ENCODE measurements around the gene PARM1. TPM values are rescaled to one million over a fixed set of nuclear protein-coding genes. Genes with fewer than 3 reads are reported as not detected.

PARM1 gene
- total RNA-seq, 1 donor from 2014 or later, result 90.7 TPM

DNA sequence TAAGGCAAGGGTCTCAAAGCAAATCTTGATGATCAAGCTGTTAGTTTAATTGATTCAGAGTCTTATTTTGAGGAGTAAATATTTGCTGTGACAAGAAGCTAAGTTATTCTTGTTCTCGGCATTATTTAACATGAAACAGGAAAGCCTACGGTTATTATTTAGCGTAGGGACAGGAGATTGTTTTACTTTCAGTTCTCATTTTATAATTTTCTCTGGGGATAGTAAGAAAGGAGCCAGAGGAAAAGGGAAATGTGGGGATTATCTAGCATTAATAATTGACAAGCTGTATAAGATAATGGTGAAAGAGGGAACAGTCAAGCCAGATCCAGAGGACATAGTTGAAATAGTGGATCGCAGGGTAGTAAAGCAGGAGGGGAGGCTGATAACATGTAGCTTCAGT lies 39.7 kb upstream of the PARM1 start:
- no peaks in the 10 kb centered on the region for H3K9me3 ChIP-seq (replicated peaks)
- no peaks in the 10 kb centered on the region for H3K36me3 ChIP-seq
- no peak for DNase-seq
- no peaks in the 10 kb centered on the region for H3K4me1 ChIP-seq
- no peaks in the 10 kb centered on the region for H3K27me3 ChIP-seq (ENCODE audit: low read depth)
- H3K27ac ChIP-seq (replicated peaks), result no peak overlapping the region
- H3K4me3 ChIP-seq, result peak overlapping the region; percentile 12
- intact Hi-C loops (cut with micrococcal nuclease), result no loop called here
- TF ChIP-seq, protein P1, sequence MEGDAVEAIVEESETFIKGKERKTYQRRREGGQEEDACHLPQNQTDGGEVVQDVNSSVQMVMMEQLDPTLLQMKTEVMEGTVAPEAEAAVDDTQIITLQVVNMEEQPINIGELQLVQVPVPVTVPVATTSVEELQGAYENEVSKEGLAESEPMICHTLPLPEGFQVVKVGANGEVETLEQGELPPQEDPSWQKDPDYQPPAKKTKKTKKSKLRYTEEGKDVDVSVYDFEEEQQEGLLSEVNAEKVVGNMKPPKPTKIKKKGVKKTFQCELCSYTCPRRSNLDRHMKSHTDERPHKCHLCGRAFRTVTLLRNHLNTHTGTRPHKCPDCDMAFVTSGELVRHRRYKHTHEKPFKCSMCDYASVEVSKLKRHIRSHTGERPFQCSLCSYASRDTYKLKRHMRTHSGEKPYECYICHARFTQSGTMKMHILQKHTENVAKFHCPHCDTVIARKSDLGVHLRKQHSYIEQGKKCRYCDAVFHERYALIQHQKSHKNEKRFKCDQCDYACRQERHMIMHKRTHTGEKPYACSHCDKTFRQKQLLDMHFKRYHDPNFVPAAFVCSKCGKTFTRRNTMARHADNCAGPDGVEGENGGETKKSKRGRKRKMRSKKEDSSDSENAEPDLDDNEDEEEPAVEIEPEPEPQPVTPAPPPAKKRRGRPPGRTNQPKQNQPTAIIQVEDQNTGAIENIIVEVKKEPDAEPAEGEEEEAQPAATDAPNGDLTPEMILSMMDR (IDR thresholded peaks at IDR 0.05; ENCODE audit: borderline replicate concordance), result no peak

DNA sequence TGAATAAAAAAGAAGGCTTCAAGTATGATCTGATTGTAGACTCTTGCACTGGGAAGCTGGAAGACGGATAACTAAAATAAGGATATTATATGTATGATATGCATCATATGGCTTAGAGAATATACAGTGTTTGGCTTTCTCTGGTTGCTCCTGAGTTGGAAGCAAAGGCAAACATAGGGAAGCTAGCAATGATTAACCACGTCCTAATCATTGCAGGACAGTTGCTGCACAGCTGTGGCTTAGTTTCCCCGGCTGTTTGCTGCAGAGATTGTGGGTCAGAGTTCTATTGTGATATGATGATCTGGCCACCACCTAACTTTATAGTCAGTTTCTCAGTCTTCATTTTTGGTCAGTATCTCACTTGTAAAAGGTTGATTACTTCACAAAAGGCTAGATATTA lies 36.3 kb upstream of the PARM1 start:
- intact Hi-C loops (cut with micrococcal nuclease), result no loop called here
- no peak for DNase-seq
- Histone ChIP-seq H3K36me3 (no peaks in the 10 kb centered on the region), H3K4me1 (no peaks in the 10 kb centered on the region), H3K4me3 (no peak overlapping the region), H3K27ac (replicated peaks) (no peak overlapping the region), H3K27me3 (ENCODE audit: low read depth) (no peaks in the 10 kb centered on the region), H3K9me3 (replicated peaks) (no peaks in the 10 kb centered on the region)
- TF ChIP-seq, protein P1 (IDR thresholded peaks at IDR 0.05; ENCODE audit: borderline replicate concordance), result no peak

DNA sequence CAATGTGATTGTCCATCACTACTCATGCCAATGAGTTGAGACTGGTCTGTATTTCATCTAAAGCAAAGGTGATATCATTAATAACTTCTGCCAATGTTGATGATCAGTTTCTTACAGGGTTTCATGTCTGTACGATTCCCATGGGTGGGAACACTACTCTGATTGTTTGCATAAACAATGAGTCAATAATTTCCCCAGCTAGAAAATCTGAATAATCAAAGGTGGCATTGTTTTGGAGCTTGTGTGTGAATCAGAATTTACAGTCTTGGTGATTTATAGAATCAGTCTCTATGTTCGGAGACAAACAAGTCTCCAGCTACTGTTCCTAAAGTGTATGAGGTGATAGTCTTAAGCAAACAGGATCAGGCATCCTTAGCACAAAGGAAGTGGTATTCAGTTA lies 35.5 kb upstream of the PARM1 start:
- no peak for DNase-seq
- intact Hi-C loops (cut with micrococcal nuclease), result no loop called here
- TF ChIP-seq, protein P1 (IDR thresholded peaks at IDR 0.05; ENCODE audit: borderline replicate concordance), result no peak
- no peaks in the 10 kb centered on the region for H3K4me1 ChIP-seq
- H3K4me3 ChIP-seq, result no peak overlapping the region
- H3K9me3 ChIP-seq (replicated peaks), result no peaks in the 10 kb centered on the region
- no peak overlapping the region for H3K27ac ChIP-seq (replicated peaks)
- no peaks in the 10 kb centered on the region for H3K27me3 ChIP-seq (ENCODE audit: low read depth)
- no peaks in the 10 kb centered on the region for H3K36me3 ChIP-seq

DNA sequence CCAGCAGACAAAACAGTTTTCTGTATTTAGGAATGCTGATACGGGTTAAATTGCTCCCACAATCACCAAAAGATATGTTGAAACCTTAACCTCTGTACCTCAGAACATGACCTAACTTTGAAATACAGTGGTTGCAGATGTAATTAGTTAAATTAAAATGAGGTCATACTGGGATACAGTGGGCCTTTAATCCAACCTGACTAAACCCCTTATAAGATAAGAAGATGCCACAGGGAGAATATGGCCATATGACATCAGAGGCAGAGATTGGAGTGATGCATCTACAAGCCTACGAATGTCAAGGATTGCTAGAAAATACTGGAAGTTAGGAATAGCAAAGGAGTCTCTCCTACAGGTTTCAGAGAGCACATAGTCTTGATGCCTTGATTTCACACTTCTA lies 32.1 kb upstream of the PARM1 start:
- H3K27ac ChIP-seq (replicated peaks), result no peak overlapping the region
- no peak overlapping the region for H3K4me3 ChIP-seq
- no peaks in the 10 kb centered on the region for H3K9me3 ChIP-seq (replicated peaks)
- H3K36me3 ChIP-seq, result no peaks in the 10 kb centered on the region
- DNase-seq, result no peak
- no peaks in the 10 kb centered on the region for H3K4me1 ChIP-seq
- TF ChIP-seq, protein P1 (IDR thresholded peaks at IDR 0.05; ENCODE audit: borderline replicate concordance), result no peak
- no peaks in the 10 kb centered on the region for H3K27me3 ChIP-seq (ENCODE audit: low read depth)
- intact Hi-C loops (cut with micrococcal nuclease), result no loop called here

DNA sequence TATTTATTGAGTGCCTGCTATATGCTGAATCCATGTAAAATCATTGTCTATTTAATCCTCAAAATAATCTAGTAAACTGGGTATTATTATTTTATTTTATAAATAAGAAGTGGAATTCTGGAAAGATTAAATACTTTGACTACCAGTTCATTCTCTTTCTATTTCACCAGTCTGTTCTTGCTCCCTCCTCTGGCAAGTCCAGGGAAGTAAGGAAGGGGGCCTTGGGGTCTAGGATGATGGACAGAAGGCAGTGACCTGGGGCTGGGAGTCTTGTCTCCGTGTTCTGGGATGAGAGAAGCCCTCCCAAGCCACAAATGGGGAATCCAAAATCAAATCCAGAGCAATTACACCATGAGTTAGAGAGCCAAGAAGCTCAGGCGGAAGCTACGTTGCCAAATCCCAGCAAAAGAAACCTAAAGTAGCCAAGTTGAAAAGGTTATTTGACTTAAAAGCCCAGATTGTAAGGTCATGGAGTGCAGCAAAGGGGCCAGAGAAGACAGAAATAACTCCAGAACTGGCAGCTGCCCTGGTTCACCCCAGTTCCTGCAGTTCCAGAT lies 28.3 kb upstream of the PARM1 start:
- no peaks in the 10 kb centered on the region for H3K4me1 ChIP-seq
- no peaks in the 10 kb centered on the region for H3K9me3 ChIP-seq (replicated peaks)
- H3K4me3 ChIP-seq, result no peak overlapping the region
- no peaks in the 10 kb centered on the region for H3K36me3 ChIP-seq
- TF ChIP-seq, protein P1 (IDR thresholded peaks at IDR 0.05; ENCODE audit: borderline replicate concordance), result no peak
- no peak for DNase-seq
- H3K27ac ChIP-seq (replicated peaks), result no peak overlapping the region
- intact Hi-C loops (cut with micrococcal nuclease), result no loop called here
- no peaks in the 10 kb centered on the region for H3K27me3 ChIP-seq (ENCODE audit: low read depth)

All from left ventricle myocardium inferior (tissue), 1 donor.